Activated naive CD4-positive, alpha-beta T cell treated with anti-CD3 and anti-CD28 coated beads for 36 hours (primary cell): ENCODE results near the gene VPS35. TPM values are rescaled to one million over a fixed set of nuclear protein-coding genes. Genes with fewer than 3 reads are reported as not detected.
A peak's percentile ranks its signal among the peaks of the same experiment; 100 is the strongest.

ENCODE experiments used
- CTCF ChIA-PET: fragments of 350-600 bp; sonication (Branson Sonifier 250); formaldehyde crosslinking; loops from one replicate; lab custom pipeline; 2021; ENCODE audit warnings: antibody characterized with exemption; lab: Charles Lee
- DNase-seq: peaks from one replicate; pipeline ENCODE4 v3.0.0-alpha.2; 2020
- H3K27ac Mint-ChIP-seq: one replicate; pipeline ENCODE4 v1.8.0; 2021; ENCODE audit warnings: mild to moderate bottlenecking, mixed read lengths
- H3K27me3 Mint-ChIP-seq: one replicate; pipeline ENCODE4 v1.8.0; 2021; ENCODE audit warnings: low read depth, mixed read lengths
- H3K36me3 Mint-ChIP-seq: one replicate; pipeline ENCODE4 v1.8.0; 2021; ENCODE audit warnings: low read depth, mixed read lengths
- H3K4me1 Mint-ChIP-seq: one replicate; pipeline ENCODE4 v1.8.0; 2021; ENCODE audit warnings: low read depth, mixed read lengths
- H3K4me3 Mint-ChIP-seq: one replicate; pipeline ENCODE4 v1.8.0; 2021; ENCODE audit warnings: mild to moderate bottlenecking, moderate library complexity, mixed read lengths
- H3K9me3 Mint-ChIP-seq: one replicate; pipeline ENCODE4 v1.8.0; 2021; ENCODE audit warnings: mixed read lengths
- intact Hi-C: fragments of 100-400 bp; cut with micrococcal nuclease; formaldehyde crosslinking; loops from one replicate; pipeline ENCODE4 v1.15.1; 2023
- total RNA-seq, 2 experiments: library from RNA; stranded (reverse); gene quantifications; one replicate each; pipeline ENCODE4 v1.2.3, GENCODE V29; 2021

Gene VPS35
- total RNA-seq = 10 to 100 TPM; 83.2 to 93.0 TPM

DNA sequence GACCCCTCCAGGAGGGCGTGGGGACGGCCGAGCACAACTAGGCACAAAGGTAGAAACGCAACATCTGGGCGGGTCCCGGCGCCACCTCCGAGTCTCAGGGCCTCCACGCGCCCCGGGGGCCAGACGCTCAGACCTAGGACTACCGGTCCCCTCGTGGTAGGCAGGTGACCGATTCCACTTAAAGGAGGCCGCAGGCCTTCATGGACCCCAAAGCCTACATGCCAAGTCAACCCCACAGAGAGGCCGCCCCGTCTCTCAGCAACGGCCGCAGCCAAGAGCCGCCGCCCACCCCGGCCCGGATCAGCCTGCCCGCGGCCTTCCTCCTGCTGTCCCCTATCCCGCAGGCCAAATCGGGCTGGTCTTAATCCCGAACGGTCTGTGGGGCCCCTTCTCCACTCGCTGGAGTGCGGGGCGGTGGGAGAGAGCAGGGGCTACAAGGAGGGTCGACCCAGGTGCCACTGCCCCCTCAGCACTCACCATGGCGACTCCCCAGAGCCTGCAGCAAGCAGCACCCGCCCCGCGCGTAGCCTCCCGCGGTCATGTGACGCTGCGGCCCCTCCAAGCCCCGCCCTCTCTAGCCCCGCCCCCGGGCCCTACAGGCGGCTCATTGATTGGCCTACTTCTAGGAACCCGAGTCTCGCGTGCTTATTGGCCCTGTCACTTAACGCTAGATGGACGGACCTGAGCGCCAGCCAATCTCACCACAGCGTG is at the start of gene VPS35:
TSS of gene VPS35 (minus strand) at position 525 of the 711 bp plus-strand sequence. CDS start at position 480, 45 bp downstream.
- Mint-ChIP-seq H3K27me3 (no peaks in the 10 kb centered on the region), H3K36me3 (peaks cover 20% of the 10 kb centered on the region), H3K27ac (peak within 1 kb of the TSS; percentile 64), H3K4me1 (peaks cover 49% of the 10 kb centered on the region), H3K9me3 (no peaks in the 10 kb centered on the region), H3K4me3 (no peak within 1 kb of the TSS)
- intact Hi-C loops = loop anchor here (1.0 to 10.0 kb wide), 10 partner anchors 68 to 1920 kb away; partner anchors contain the start of genes C16orf87, DNAJA2, GPT2 and ITFG1
- CTCF ChIA-PET = interaction anchor here (0.8 kb wide), 1 partner anchor 34 kb away, joined by 4 read pairs; no protein-coding TSS in a partner anchor
- peak; percentile 100 for DNase-seq

- intact Hi-C loops = no loop called here
- Mint-ChIP-seq H3K27ac (no peak overlapping the region), H3K4me3 (no peak overlapping the region), H3K36me3 (no peaks in the 10 kb centered on the region), H3K4me1 (no peaks in the 10 kb centered on the region), H3K27me3 (no peaks in the 10 kb centered on the region), H3K9me3 (no peaks in the 10 kb centered on the region)
- no peak for DNase-seq
- CTCF ChIA-PET = no interaction called here
These were observed 48.7 kb upstream of the VPS35 start for GRCh38 chr16:46737621-46738214.

DNA sequence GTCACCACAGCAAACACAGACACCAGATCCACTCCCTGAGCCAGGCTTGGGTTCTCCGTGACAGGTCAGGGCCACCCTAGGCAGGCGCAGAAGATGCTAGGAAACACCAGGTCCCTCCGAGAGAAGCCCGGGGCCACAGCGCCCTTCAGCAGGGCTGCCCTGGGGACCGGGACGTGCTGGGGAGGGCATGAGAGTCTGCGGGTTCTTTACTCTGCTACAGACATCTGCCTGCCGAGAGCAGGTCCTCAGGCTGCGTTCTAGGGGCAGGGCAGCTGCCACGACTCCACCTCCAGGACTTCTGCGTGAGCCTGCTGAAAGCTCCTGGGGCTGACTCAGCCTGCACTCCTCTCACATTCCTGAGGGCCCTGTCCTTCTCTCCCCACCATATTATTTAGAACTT is 47.7 kb upstream of the VPS35 start:
- Mint-ChIP-seq H3K9me3 (no peaks in the 10 kb centered on the region), H3K27me3 (no peaks in the 10 kb centered on the region), H3K36me3 (no peaks in the 10 kb centered on the region), H3K27ac (no peak overlapping the region), H3K4me3 (no peak overlapping the region), H3K4me1 (no peaks in the 10 kb centered on the region)
- no peak for DNase-seq
- intact Hi-C loops = no loop called here
- CTCF ChIA-PET = no interaction called here

DNA sequence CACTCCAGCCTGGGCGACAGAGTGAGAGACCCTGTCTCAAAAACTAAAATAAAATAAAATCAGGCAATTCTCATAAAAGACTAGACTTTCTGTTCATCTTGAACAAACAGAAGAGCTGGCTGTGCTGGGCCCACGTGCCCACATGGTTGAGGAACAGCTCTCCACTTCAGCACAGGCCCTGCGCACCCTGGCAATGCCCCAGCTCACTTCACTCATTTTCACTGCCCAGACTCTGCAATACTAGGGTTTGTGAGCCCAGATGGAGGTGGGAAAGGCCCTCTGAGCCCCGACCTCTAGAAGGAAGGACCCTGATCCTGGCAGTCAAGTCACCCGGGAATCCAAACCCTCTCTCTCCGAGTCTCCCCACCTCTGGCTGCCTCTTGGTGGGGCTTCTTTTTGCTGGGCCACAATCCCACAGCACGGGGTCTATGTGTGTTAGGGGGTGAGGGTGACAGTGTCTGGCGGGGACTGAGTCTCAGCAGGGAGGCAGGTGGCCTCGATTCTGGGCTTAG is 44.4 kb upstream of the VPS35 start:
- intact Hi-C loops = no loop called here
- Mint-ChIP-seq H3K27me3 (no peaks in the 10 kb centered on the region), H3K4me3 (no peak overlapping the region), H3K4me1 (no peaks in the 10 kb centered on the region), H3K9me3 (no peaks in the 10 kb centered on the region), H3K36me3 (no peaks in the 10 kb centered on the region), H3K27ac (no peak overlapping the region)
- CTCF ChIA-PET = no interaction called here
- no peak for DNase-seq

GRCh38 chr16:46732561-46732960 is 43.6 kb upstream of the VPS35 start:
- no peak overlapping the region for H3K4me3 Mint-ChIP-seq
- CTCF ChIA-PET = no interaction called here
- H3K36me3 Mint-ChIP-seq = no peaks in the 10 kb centered on the region

DNA sequence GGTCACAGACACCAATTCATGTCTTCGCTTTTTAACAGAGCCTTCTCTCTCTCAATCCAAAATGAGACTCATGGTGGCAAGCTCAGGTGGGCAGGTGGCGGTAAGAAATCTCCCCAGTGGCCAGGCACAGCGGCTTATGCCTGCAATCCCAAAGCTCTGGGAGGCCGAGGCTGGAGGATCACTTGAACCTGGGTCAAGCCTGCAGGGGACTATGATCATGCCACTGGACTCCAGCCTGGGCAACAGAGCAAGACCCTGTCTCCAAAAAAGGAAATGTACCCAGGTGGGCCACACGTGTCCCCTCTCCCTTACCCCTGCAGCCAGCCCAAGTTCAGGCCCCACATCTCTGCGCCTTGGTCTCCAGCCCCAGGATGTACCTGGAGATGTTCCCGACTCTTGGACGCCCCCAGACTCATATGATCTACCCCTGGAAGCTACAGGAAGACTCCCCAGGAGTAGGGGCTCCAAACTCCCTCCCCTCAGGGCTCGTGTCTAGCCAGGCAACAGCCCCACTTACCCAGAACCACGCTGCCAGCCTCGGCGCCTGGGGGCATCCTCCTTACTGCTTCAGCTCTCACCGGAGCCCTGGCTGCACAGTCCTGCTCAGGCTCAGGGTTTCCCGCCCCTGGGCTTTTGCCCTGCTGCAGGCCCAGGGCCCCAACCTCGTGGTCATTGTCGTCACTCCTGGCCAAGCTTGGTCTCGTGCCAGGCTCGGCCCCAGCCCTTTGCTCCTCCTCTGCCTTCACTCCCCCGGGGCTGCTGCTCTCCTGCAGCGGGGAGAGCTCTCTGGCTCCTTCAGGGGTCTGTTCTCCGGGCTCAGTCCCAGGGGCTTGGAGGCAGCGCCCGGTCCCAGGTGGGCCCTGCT is 42.9 kb upstream of the VPS35 start:
- intact Hi-C loops = no loop called here
- H3K4me1 Mint-ChIP-seq = no peaks in the 10 kb centered on the region
- no peak for DNase-seq
- H3K4me3 Mint-ChIP-seq = no peak overlapping the region
- CTCF ChIA-PET = no interaction called here
- no peak overlapping the region for H3K27ac Mint-ChIP-seq
- H3K9me3 Mint-ChIP-seq = no peaks in the 10 kb centered on the region
- H3K27me3 Mint-ChIP-seq = no peaks in the 10 kb centered on the region
- no peaks in the 10 kb centered on the region for H3K36me3 Mint-ChIP-seq

More at GRCh38 chr16:46732561-46732960, 43.6 kb upstream of the VPS35 start:
- no peak for DNase-seq
- Mint-ChIP-seq H3K9me3 (no peaks in the 10 kb centered on the region), H3K27me3 (no peaks in the 10 kb centered on the region), H3K27ac (no peak overlapping the region), H3K4me1 (no peaks in the 10 kb centered on the region)
- intact Hi-C loops = no loop called here

DNA sequence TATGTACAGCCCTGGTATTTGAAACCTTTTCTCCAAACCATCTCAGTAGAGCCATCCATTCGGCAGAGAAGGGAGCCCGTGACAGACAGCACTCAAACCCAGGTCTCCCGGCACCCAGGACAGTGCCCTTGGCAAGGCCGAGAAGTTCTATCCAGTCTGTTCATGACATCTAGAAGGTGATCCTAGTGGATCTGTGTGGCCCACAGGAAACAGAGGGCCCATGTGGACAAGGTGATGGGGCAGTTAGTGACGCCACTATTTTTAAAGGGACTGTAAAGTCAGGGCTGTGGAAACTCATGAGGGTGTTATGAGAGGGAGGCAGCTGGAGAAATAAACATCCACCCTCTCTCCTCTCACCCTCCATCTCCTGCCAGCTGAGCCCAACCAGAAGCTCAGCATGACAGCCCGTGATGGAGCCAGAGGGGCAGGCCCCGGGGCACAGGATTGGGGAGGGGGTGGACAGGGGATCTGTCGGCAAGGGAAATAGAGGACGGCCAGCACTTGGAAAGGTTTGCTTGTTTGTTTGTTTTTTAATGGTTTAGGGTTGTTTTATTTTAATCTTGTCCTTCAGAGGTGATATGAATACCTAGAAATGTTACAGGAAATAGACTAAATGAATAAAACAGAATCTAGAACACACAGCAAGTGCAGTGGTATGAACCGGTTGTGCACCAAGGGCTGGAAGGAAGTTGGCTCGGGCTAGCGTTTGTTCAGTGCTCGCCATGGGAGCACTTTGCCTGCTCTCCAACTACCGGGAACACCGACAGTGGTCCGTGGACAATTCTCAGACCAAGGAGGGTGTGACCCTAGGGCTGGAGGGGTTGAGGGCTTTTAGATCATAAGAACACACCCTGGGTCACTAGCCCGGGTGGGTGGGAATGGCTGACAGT is 42.1 kb upstream of the VPS35 start:
- Mint-ChIP-seq H3K27me3 (no peaks in the 10 kb centered on the region), H3K27ac (no peak overlapping the region), H3K9me3 (no peaks in the 10 kb centered on the region), H3K36me3 (no peaks in the 10 kb centered on the region), H3K4me1 (no peaks in the 10 kb centered on the region), H3K4me3 (no peak overlapping the region)
- DNase-seq = no peak
- CTCF ChIA-PET = no interaction called here
- intact Hi-C loops = no loop called here

GRCh38 chr16:46730126-46730525 is 41.1 kb upstream of the VPS35 start:
- Mint-ChIP-seq H3K4me1 (no peaks in the 10 kb centered on the region), H3K4me3 (no peak overlapping the region), H3K27me3 (no peaks in the 10 kb centered on the region), H3K9me3 (peaks cover 5% of the 10 kb centered on the region), H3K27ac (no peak overlapping the region), H3K36me3 (no peaks in the 10 kb centered on the region)
- intact Hi-C loops = no loop called here
- CTCF ChIA-PET = no interaction called here
- DNase-seq = no peak

- Mint-ChIP-seq H3K36me3 (no peaks in the 10 kb centered on the region), H3K4me3 (no peak overlapping the region), H3K9me3 (peaks cover 6% of the 10 kb centered on the region), H3K27ac (no peak overlapping the region), H3K27me3 (no peaks in the 10 kb centered on the region), H3K4me1 (no peaks in the 10 kb centered on the region)
- CTCF ChIA-PET = no interaction called here
- intact Hi-C loops = no loop called here
- no peak for DNase-seq
These were observed 40.5 kb upstream of the VPS35 start for GRCh38 chr16:46729326-46729995.

DNA sequence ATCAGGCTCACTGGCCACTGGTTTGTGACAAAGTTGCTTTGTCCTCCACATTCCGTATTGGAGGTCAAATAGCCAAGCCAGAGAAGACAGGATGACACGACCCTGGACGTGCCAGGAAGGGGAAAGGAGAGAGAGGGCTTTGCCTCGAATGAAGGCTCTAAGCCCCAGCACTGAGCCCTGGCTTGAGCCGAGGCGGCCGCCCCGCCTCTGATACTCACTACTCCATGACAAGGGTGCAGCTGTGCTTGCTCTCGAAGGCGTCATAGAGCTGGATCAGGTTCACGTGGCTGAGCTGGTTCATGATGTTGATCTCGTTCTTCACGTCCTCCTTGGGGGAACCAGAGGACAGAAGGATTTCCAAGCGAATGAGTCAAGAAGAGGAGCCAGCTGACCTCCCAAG is 39.8 kb upstream of the VPS35 start:
- CTCF ChIA-PET = no interaction called here
- no peak for DNase-seq
- H3K27ac Mint-ChIP-seq = no peak overlapping the region
- H3K36me3 Mint-ChIP-seq = no peaks in the 10 kb centered on the region
- peaks cover 6% of the 10 kb centered on the region for H3K9me3 Mint-ChIP-seq
- intact Hi-C loops = no loop called here
- H3K27me3 Mint-ChIP-seq = no peaks in the 10 kb centered on the region
- no peaks in the 10 kb centered on the region for H3K4me1 Mint-ChIP-seq
- H3K4me3 Mint-ChIP-seq = no peak overlapping the region

DNA sequence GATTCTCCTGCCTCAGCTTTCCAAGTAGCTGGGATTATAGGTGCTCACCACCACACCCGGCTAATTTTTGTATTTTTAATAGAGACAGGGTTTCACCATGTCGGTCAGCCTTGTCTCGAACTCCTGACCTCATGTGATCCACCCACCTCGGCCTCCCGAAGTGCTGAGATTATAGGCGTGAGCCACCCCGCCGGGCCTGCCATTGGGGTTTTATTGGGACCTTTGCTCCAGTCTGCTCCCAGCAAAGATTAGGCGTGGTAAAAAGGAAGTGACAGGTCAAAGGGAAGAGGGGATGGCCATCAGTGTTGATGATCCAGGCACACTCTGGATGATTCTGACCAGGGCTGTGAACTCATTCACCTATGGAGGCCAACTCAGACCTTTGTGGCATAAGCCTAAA is 38.7 kb upstream of the VPS35 start:
- no peak overlapping the region for H3K27ac Mint-ChIP-seq
- CTCF ChIA-PET = no interaction called here
- H3K9me3 Mint-ChIP-seq = peaks cover 6% of the 10 kb centered on the region
- intact Hi-C loops = no loop called here
- no peaks in the 10 kb centered on the region for H3K36me3 Mint-ChIP-seq
- no peak for DNase-seq
- no peak overlapping the region for H3K4me3 Mint-ChIP-seq
- H3K27me3 Mint-ChIP-seq = no peaks in the 10 kb centered on the region
- H3K4me1 Mint-ChIP-seq = no peaks in the 10 kb centered on the region
